GM12878 (cell line): Measurements from ENCODE around the gene CD70. TPM values are rescaled to one million over a fixed set of nuclear protein-coding genes. Genes with fewer than 3 reads are reported as not detected.
"Not testable (repeated sequence)": the region's sequence is repeated elsewhere in the genome, so short reads cannot be mapped to it uniquely, and the experiment has no call there.

Experiments
- ATAC-seq: fragments of 200-7000 bp; cut with Tn5 transposase; 3 replicates; pipeline ENCODE4 v1.9.1; 2020; ENCODE audit warnings: mild to moderate bottlenecking, moderate library complexity
- BruUV-seq: library from RNA; stranded (reverse); fragments of 400-500 nt; replicated peaks from 2 replicates; lab custom pipeline; 2021; lab: Mats Ljungman, UMichigan
- CTCF ChIA-PET: fragments of 300-600 bp; sonication (Branson Sonifier 250); formaldehyde crosslinking; extraction: SDS; loops from one replicate; lab custom pipeline; 2021; ENCODE audit warnings: inconsistent platforms; lab: Yijun Ruan, JAX
- POLR2A ChIA-PET: fragments of 350-600 bp; formaldehyde crosslinking; extraction: SDS; loops from one replicate; lab custom pipeline; 2021; ENCODE audit warnings: inconsistent platforms; lab: Charles Lee
- RAD21 ChIA-PET: fragments of 300-600 bp; sonication (Branson Sonifier 250); formaldehyde crosslinking; loops from one replicate; lab custom pipeline; 2023; ENCODE audit warnings: antibody characterized with exemption; ENCODE audit not compliant: unreplicated experiment; lab: Charles Lee
- SMC1A ChIA-PET: fragments of 300-600 bp; sonication (Branson Sonifier 250); formaldehyde crosslinking; loops from one replicate; lab custom pipeline; 2023; ENCODE audit not compliant: unreplicated experiment, uncharacterized antibody; lab: Charles Lee
- DNase-seq: peaks from one replicate; pipeline ENCODE4 v3.0.0-alpha.2; 2011; ENCODE audit warnings: low read depth, low spot score
- FAIRE-seq: peaks from 3 replicates; lab custom pipeline; 2011; peaks lifted over from hg19 to GRCh38; lab: Jason Lieb, UNC
- H2AFZ ChIP-seq: 2 replicates; pipeline ENCODE4 v1.6.0; 2011; ENCODE audit warnings: low read depth, low read length, control low read depth; ENCODE audit not compliant: control insufficient read depth
- H3K27ac ChIP-seq: 2 replicates; pipeline ENCODE4 v1.5.1; 2011; ENCODE audit warnings: control low read depth; ENCODE audit not compliant: control insufficient read depth, insufficient read depth
- H3K27me3 ChIP-seq, 2 experiments: replicated peaks in 1 of 2; 2 replicates each; pipeline versions ENCODE4 v1.6.0 to v1.6.1; 2011; ENCODE audit warnings: low read length in 1 of 2; ENCODE audit not compliant: control insufficient read depth in 2 of 2, insufficient read depth in 2 of 2
- H3K36me3 ChIP-seq, 2 experiments: 2 replicates each; pipeline ENCODE4 v1.5.1; 2011; ENCODE audit warnings: low read length in 1 of 2; ENCODE audit not compliant: control insufficient read depth in 2 of 2, insufficient read depth in 2 of 2
- H3K4me1 ChIP-seq: 2 replicates; pipeline ENCODE4 v1.6.1; 2011; ENCODE audit warnings: mild to moderate bottlenecking, low read length, moderate library complexity, mixed read lengths; ENCODE audit not compliant: control insufficient read depth, insufficient read depth
- H3K4me2 ChIP-seq: 2 replicates; pipeline ENCODE4 v1.6.0; 2011; ENCODE audit warnings: control low read depth; ENCODE audit not compliant: control insufficient read depth, insufficient read depth
- H3K4me3 ChIP-seq: fragments of 200-600 bp; sonication (generic); 2 replicates; pipeline ENCODE4 v1.5.1; 2016
- H3K79me2 ChIP-seq: 2 replicates; pipeline ENCODE4 v1.6.0; 2011; ENCODE audit warnings: low read length; ENCODE audit not compliant: control insufficient read depth, insufficient read depth
- H3K9ac ChIP-seq: 2 replicates; pipeline ENCODE4 v1.8.0; 2011; ENCODE audit warnings: low read length, control low read depth, mixed read lengths; ENCODE audit not compliant: control insufficient read depth, insufficient read depth
- H3K9me3 ChIP-seq: replicated peaks from 3 replicates; pipeline ENCODE4 v1.5.1; 2011; ENCODE audit warnings: mild to moderate bottlenecking, low read length; ENCODE audit not compliant: control insufficient read depth, insufficient read depth
- H4K20me1 ChIP-seq: 2 replicates; pipeline ENCODE4 v1.6.0; 2011; ENCODE audit not compliant: control insufficient read depth, insufficient read depth
- CTCF ChIP-seq, 3 experiments: IDR thresholded peaks in 2 of 3; conservative IDR thresholded peaks in 1 of 3; 2 replicates each; pipeline ENCODE4 v1.5.1; 2011; ENCODE audit warnings: low read depth in 3 of 3, low read length in 3 of 3, mild to moderate bottlenecking in 3 of 3, control low read depth in 2 of 3, moderate library complexity in 2 of 3, inconsistent platforms in 1 of 3, mixed read lengths in 1 of 3; ENCODE audit not compliant: control insufficient read depth in 2 of 3, insufficient read depth in 1 of 3; ENCODE audit errors: extremely low read depth in 1 of 3
- IKZF2 ChIP-seq, 2 experiments: fragments of 450-650 bp; IDR thresholded peaks; 2 replicates each; pipeline ENCODE4 v1.6.1; 2017; ENCODE audit warnings: mild to moderate bottlenecking in 2 of 2, moderate library complexity in 2 of 2
- RAD21 ChIP-seq: IDR thresholded peaks from 2 replicates; pipeline ENCODE4 v1.6.1; 2011; ENCODE audit warnings: mild to moderate bottlenecking, low read depth, low read length, moderate library complexity; ENCODE audit not compliant: insufficient read depth
- SMC3 ChIP-seq: IDR thresholded peaks from 2 replicates; pipeline ENCODE4 v1.6.1; 2011; ENCODE audit warnings: low read length, improper control_type of control experiment, borderline replicate concordance
- WGBS: methylation state at CpG from one replicate; pipeline ENCODE4 v1.1.6; 2016; ENCODE audit warnings: low lambda C conversion rate; ENCODE audit not compliant: insufficient replicate concordance, insufficient coverage; ENCODE audit errors: missing lambda C conversion rate; 5-methylcytosine and 5-hydroxymethylcytosine counted together
- in situ Hi-C: fragments of 300-500 bp; cut with MboI; formaldehyde crosslinking; loops from 9 replicates; pipeline ENCODE4 v1.14.3; 2018; ENCODE audit warnings: mixed read lengths
- intact Hi-C: fragments of 100-400 bp; cut with micrococcal nuclease; formaldehyde crosslinking; loops from one replicate; pipeline ENCODE4 v1.14.2; 2022; ENCODE audit not compliant: unreplicated experiment
- polyA plus RNA-seq, 11 experiments: library from polyadenylated mRNA; depleted of rRNA in 4 of 11; unstranded in 6 of 11; stranded (reverse) in 5 of 11; fragments of >200 nt; fragmentation: Nextera tagmentation in 4 of 11; fragmentation: Illumina TruSeq in 1 of 11; extraction: Ambion mirVana in 4 of 11; extraction: Trizol in 1 of 11; gene quantifications; 1 replicate in 1 of 11; 2 replicates in 10 of 11; pipeline versions ENCODE4 v1.2.1 to v1.2.3, GENCODE V29; 2011 to 2016; ENCODE audit warnings: inconsistent platforms in 2 of 11, missing spikeins in 2 of 11, low read depth in 1 of 11
- total RNA-seq, 4 experiments: library from RNA; depleted of rRNA in 3 of 4; stranded (reverse); fragments of >200 nt in 3 of 4; fragmentation: Illumina TruSeq in 1 of 4; extraction: Trizol in 1 of 4; gene quantifications; 2 replicates each; pipeline versions ENCODE4 v1.2.1 to v1.2.3, GENCODE V29; 2013 to 2021

The CD70 gene
- total and polyA plus RNA-seq, 10 of the 15 experiments (the other 5 are each of a cell fraction or from before 2014, with no cell fraction given): 16.4 to 441 (median 265) TPM

GRCh38 chr19:6562437-6562836 lies 28.5 kb downstream of the CD70 start:
- 4% methylated on average over 1 of the region's 1 CpG for WGBS

More at GRCh38 chr19:6562437-6562836, 28.5 kb downstream of the CD70 start:
- H3K27ac ChIP-seq, H3K79me2 ChIP-seq, H3K9ac ChIP-seq, H3K36me3 ChIP-seq, H3K4me3 ChIP-seq, ATAC-seq, H3K27me3 ChIP-seq, H4K20me1 ChIP-seq, H3K9me3 ChIP-seq, intact Hi-C loops: not testable (repeated sequence)
- SMC1A ChIA-PET: interaction anchor here (0.8 to 2.2 kb wide), 13 partner anchors 8 to 301 kb away, joined by 3 to 10 read pairs (median 3); no protein-coding TSS in a partner anchor
- TF ChIP-seq RAD21 (peak; percentile 53), SMC3 (peak; percentile 6; the same call in 1 of the 2 replicates), CTCF (IDR thresholded peaks at IDR 0.05 in 2 of 3, conservative IDR thresholded peaks at IDR 0.05 in 1 of 3; ENCODE audit: control insufficient read depth in 2 of 3, extremely low read depth in 1 of 3, insufficient read depth in 1 of 3, low read depth in 3 of 3, low read length in 3 of 3) (peak in 1 of 3 experiments; percentile 33; a peak in 1 of 6 replicates), IKZF2 (IDR thresholded peaks at IDR 0.05) (peak in 1 of 2 experiments; percentile 29; a peak in 1 of 4 replicates)
- TF ChIP-seq, all 136 proteins: peak for 4; not testable (repeated sequence) for 132
- ChIA-PET POLR2A (interaction anchor here (1.0 to 1.4 kb wide), 2 partner anchors 10 to 13 kb away, joined by 3 read pairs; no protein-coding TSS in a partner anchor), CTCF (interaction anchor here (0.8 to 2.4 kb wide), 7 partner anchors 9 to 301 kb away, joined by 3 to 8 read pairs (median 7); no protein-coding TSS in a partner anchor), RAD21 (interaction anchor here (0.9 to 1.4 kb wide), 4 partner anchors 46 to 301 kb away, joined by 3 to 4 read pairs (median 4); no protein-coding TSS in a partner anchor)
- FAIRE-seq, H2AFZ ChIP-seq, H3K4me1 ChIP-seq, H3K4me2 ChIP-seq, BruUV-seq, DNase-seq, in situ Hi-C loops: not testable (repeated sequence)
